ENCODE data around the gene RTN4RL2.

The RTN4RL2 gene

DNA sequence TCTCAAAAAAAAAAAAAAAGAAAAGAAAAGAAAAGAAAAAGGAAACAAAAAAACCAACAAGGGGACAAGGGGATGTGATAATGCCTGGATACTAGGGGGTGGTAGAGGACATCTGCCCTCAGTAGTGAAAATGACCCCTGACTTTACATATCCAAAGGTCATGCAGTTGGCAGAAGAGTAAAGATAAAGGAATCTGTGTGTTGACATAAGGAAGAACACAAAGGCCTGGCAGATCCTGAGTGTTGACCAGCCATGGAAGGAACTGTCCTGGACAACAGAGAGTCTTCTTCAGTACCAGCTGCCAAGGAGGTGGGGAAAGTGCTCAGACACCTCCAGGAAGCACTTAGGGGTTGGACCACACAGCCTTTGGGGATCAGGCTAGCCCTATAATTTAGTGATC, 42.5 kb downstream of the RTN4RL2 start:
- DNase-seq (ENCODE audit: insufficient read length, low spot score) (no peak), FAIRE-seq (no peak)
- no peak for TF ChIP-seq TAF1 (IDR thresholded peaks at IDR 0.05; ENCODE audit: low read depth, low read length)

DNA sequence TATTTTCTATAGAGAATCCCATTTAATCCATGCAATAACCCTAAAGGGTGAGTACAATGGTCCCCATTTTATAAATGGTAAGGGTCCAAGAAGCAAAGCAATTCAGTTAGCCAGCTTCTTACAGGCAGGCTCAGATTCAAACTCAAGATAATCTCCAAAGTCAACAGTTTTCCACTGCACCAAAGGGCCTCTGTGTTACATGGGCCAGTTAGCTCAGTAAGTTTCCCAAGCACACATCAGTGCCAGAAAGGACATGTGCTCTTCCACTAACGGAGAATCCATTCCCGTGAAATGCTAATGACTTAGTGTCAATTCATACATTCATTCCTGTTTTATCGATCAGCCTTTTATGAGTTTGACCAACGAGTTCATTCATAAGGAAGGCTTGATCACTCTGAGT, 44.2 kb downstream of the RTN4RL2 start:
- FAIRE-seq (no peak), DNase-seq (ENCODE audit: insufficient read length, low spot score) (no peak)
- no peak for TF ChIP-seq TAF1 (IDR thresholded peaks at IDR 0.05; ENCODE audit: low read depth, low read length)
- TF ChIP-seq SPI1 (IDR thresholded peaks at IDR 0.05; ENCODE audit: low read depth, low read length), result no peak
- TF ChIP-seq POLR2A (IDR thresholded peaks at IDR 0.05; ENCODE audit: low read depth, low read length), result no peak
- no peak for TF ChIP-seq POLR2AphosphoS5 (IDR thresholded peaks at IDR 0.05; ENCODE audit: low read depth, low read length)
- no peak for TF ChIP-seq POU2F2 (IDR thresholded peaks at IDR 0.05; ENCODE audit: low read depth, low read length)
- no peak for TF ChIP-seq PAX5 (IDR thresholded peaks at IDR 0.05; ENCODE audit: insufficient read depth, low read length, severe bottlenecking)

DNA sequence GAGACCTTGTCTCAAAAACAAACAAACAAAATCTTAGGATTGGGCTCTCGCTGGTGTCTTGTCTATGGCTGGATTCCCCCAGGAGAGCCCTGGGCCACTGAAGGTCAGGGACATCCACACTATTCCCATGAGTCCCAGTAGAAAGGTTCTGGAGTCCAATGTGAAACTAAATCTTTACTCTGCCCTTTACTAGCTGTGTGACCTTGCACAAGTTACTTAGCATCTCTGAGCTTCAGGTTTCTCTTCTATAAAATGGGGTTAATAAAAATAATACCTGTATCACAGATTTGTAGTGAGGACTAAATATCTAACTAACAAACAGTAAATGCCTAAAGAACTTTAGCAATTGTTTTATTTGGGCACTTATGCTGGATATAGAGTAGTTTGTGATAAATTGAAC, 46.2 kb downstream of the RTN4RL2 start:
- DNase-seq (ENCODE audit: insufficient read length, low spot score) (no peak), FAIRE-seq (no peak)
- TF ChIP-seq POLR2AphosphoS5 (IDR thresholded peaks at IDR 0.05; ENCODE audit: low read depth, low read length), result no peak

DNA sequence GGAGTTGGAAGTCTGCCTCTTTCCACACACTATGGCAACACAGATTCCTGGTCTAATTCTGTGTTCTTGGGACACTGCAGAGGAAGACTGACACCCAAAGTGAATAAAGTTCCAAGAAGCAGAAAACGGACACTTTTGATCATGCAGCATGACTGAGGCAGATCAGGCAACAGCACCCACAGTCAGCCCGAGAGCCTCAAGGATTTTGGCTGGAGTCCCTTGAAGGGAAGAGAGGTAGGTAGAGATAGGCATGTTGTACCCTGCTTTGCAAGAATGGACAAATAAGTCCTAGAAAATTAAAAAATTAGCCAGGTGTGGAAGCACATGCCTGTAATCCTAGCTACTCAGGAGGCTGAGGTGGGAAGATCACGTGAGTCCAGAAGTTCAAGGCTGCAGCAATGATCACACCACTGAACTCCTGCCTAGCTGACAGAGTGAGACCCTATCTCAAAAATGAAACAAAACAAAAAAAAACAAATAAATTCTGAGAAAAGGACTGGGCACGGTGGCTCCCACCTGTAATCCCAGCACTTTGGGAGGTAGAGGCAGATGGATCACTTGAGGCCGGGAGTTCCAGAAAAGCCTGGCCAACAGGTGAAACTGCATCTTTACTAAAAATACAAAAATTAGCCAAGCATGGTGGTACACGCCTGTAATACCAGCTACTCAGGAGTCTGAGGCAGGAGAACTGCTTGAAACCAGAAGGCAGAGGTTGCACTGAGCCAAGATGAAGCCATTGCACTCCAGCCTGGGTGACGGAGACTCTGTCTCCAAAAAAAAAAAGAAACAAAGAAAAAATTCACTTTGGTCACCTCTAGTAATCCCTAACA, 48.2 kb downstream of the RTN4RL2 start:
- TF ChIP-seq TAF1 (IDR thresholded peaks at IDR 0.05; ENCODE audit: low read depth, low read length), result no peak
- TF ChIP-seq POU2F2 (IDR thresholded peaks at IDR 0.05; ENCODE audit: low read depth, low read length), result no peak
- TF ChIP-seq POLR2A (IDR thresholded peaks at IDR 0.05; ENCODE audit: low read depth, low read length), result no peak
- no peak for TF ChIP-seq SPI1 (IDR thresholded peaks at IDR 0.05; ENCODE audit: low read depth, low read length)
- no peak for TF ChIP-seq POLR2AphosphoS5 (IDR thresholded peaks at IDR 0.05; ENCODE audit: low read depth, low read length)
- no peak for TF ChIP-seq PAX5 (IDR thresholded peaks at IDR 0.05; ENCODE audit: insufficient read depth, low read length, severe bottlenecking)
- DNase-seq (ENCODE audit: insufficient read length, low spot score), result no peak
- FAIRE-seq, result no peak

DNA sequence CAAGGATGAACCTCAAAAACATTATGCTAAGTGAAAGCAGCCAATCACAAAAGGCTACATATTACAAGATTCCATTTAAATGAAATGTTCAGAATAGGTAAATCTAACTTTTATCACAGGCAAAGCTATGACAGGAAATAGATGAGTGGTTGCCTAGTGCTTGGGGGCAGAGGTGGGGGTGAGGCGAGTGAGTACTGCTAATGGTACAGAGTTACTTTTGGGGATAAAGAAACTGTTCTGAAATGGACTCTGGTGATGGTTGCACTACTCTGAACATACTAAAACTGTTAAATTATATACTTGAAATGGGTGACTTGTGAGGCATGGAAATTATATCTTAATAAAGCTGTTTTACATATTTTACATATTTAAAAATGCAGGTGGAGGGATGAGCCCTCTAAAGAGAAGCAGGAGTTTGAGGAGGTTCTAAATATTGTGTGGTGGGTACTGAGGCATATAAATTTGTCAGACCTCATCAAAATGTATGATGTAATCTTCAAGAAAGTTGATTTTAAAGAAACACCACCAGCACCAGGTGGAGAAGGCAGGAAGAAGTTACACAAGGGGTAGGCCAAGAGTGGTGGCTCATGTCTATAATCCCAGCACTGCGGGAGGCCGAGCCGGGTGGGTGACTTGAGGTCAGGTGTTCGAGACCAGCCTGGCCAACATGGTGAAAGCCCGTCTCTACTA, 51.6 kb downstream of the RTN4RL2 start:
- TF ChIP-seq POLR2A (IDR thresholded peaks at IDR 0.05; ENCODE audit: low read depth, low read length) (no peak), POLR2AphosphoS5 (IDR thresholded peaks at IDR 0.05; ENCODE audit: low read depth, low read length) (no peak), POU2F2 (IDR thresholded peaks at IDR 0.05; ENCODE audit: low read depth, low read length) (no peak), SPI1 (IDR thresholded peaks at IDR 0.05; ENCODE audit: low read depth, low read length) (no peak), PAX5 (IDR thresholded peaks at IDR 0.05; ENCODE audit: insufficient read depth, low read length, severe bottlenecking) (no peak), TAF1 (IDR thresholded peaks at IDR 0.05; ENCODE audit: low read depth, low read length) (no peak)
- FAIRE-seq, result no peak

DNA sequence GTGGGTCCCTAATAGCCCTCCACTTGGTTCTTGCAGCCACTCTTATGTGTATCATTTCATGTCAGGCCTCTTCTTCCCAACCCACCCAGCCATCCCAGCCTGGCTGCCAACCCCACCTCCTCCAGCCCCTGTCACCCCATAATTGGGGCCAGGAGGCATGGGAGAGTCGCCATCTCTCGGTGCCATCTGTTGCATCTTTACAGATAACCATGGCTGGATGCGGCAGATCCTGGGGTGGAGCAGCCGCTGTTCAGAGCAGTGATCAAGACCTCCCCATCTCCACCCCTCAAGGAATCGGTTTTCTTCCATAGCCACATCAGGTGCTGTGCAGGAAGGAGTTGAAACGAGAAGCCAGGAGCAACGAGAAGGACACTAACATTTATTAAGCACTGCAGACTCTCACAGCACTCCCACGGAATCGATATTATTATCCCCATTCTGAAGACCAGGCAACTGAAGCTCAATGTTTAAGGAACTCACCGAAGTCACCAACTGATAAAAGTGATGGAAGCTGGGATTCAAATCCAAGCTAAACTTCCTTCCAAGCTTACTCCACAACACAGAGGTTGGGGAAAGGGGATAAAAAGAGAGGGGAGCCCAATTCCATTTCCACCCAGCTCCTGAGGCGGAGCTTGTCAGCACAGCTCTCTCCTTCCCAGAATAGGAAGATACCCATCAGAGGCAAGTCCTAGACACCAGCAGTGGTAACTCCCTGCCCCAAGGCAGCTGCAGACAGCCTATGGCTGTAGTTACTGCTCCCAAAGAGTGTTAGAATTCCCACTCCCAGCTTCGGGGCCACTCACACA, 52.5 kb downstream of the RTN4RL2 start:
- no peak for FAIRE-seq
- TF ChIP-seq POU2F2 (IDR thresholded peaks at IDR 0.05; ENCODE audit: low read depth, low read length), result no peak
- TF ChIP-seq SPI1 (IDR thresholded peaks at IDR 0.05; ENCODE audit: low read depth, low read length), result no peak
- TF ChIP-seq POLR2AphosphoS5 (IDR thresholded peaks at IDR 0.05; ENCODE audit: low read depth, low read length), result no peak
- no peak for TF ChIP-seq TAF1 (IDR thresholded peaks at IDR 0.05; ENCODE audit: low read depth, low read length)
- no peak for TF ChIP-seq PAX5 (IDR thresholded peaks at IDR 0.05; ENCODE audit: insufficient read depth, low read length, severe bottlenecking)
- no peak for TF ChIP-seq POLR2A (IDR thresholded peaks at IDR 0.05; ENCODE audit: low read depth, low read length)

More for the DNA sequence above, 51.6 kb downstream of the RTN4RL2 start:
- no peak for DNase-seq (ENCODE audit: insufficient read length, low spot score)

DNA sequence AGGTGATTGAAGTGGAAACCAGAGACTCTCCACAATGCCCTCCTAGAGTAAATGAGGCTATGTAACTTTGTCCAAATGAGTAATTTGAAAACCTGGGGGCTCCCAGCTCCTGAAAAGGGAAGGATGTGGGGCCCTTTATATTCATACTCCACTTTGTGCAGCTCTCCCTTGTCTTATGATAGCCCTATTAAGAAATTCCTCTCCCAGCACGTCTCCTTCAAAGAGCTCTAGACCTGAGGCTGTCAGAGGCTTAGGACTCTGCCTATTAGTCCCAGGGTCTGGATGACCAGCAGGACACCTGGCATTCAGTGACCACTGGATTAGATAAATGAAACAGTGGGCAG, 53.1 kb downstream of the RTN4RL2 start:
- FAIRE-seq (no peak), DNase-seq (ENCODE audit: insufficient read length, low spot score) (no peak)
- TF ChIP-seq PAX5 (IDR thresholded peaks at IDR 0.05; ENCODE audit: insufficient read depth, low read length, severe bottlenecking), result no peak
- TF ChIP-seq POU2F2 (IDR thresholded peaks at IDR 0.05; ENCODE audit: low read depth, low read length), result no peak
- no peak for TF ChIP-seq TAF1 (IDR thresholded peaks at IDR 0.05; ENCODE audit: low read depth, low read length)
- TF ChIP-seq POLR2A (IDR thresholded peaks at IDR 0.05; ENCODE audit: low read depth, low read length), result no peak
- TF ChIP-seq POLR2AphosphoS5 (IDR thresholded peaks at IDR 0.05; ENCODE audit: low read depth, low read length), result no peak
- no peak for TF ChIP-seq SPI1 (IDR thresholded peaks at IDR 0.05; ENCODE audit: low read depth, low read length)

More for the DNA sequence above, 52.5 kb downstream of the RTN4RL2 start:
- no peak for DNase-seq (ENCODE audit: insufficient read length, low spot score)

DNA sequence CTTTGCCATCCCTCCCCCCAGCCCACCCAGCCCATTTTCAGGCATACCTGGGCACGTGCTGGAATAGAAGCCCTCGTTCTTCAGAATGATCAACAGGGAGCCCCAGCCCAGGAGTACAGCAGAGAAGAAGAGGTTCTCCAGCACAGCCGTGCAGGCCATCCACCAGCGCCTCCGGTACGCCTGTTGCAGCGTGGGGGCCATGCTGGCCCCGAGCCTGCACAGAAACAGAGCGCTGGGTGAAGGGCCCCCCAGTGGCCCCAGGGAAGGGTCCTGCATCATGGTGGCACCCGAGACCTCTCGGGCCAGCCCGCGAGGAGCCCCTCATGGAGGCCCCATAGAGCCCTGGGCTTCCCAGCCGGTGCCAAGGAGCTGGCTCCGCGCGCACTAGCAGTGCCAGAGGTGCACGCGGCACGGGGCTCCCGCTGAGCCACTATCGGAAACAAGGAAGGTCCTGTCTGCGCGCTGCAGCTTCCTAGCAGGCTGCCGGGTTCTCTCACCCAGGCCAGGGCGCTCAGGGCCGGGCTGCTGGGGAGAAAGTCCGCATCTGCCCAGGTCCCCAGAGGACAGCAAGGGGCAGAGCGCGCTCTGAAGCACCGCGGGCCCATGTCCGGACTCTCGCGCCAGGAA, 53.7 kb downstream of the RTN4RL2 start:
- FAIRE-seq (peak; percentile 76), DNase-seq (ENCODE audit: insufficient read length, low spot score) (no peak)
- TF ChIP-seq POU2F2 (IDR thresholded peaks at IDR 0.05; ENCODE audit: low read depth, low read length), result no peak
- 0 out of 2 replicates have a peak, but pooled peaks have one; percentile 15 for TF ChIP-seq TAF1 (IDR thresholded peaks at IDR 0.05; ENCODE audit: low read depth, low read length)
- no peak for TF ChIP-seq PAX5 (IDR thresholded peaks at IDR 0.05; ENCODE audit: insufficient read depth, low read length, severe bottlenecking)

DNA sequence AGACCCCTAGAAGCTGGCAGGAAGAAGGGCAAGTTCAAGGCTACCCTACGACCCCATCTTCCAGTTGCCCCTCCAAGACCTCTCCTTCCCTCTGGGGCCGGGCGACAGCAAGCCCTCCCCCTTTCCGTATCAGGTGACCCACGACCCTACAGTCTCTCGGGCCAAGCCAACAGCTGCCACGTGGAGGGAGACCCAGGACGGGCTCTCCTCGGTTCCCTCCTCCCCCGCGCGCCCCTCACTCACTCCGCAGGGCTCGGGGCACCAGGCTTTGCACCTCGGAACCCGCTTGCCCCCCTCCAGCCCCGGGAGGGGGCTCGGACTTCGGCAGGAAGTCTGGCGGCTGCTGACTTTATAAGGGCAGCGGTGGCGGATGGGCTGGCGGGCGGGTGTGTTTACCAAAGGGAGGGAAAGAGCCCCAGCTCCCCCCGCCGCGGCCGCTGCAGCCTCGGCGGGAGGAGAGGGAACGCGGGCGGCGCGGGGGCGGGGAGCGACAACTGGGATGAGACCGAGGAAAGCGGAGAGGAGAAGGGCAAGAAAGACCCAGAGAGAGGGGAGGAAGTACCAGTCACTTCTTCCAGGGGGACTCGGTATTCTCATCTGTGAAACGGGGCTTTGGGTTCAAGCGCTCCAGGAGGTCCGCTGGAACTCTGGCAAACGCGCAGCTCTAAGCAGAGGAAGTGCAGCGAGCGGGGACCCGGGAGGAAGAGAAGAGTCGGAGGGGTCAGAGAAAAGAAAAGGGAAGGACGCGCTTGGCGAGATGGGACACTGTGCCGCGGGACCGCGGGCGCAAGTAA, 54.4 kb downstream of the RTN4RL2 start:
- FAIRE-seq (peak; percentile 48), DNase-seq (ENCODE audit: insufficient read length, low spot score) (peak; percentile 64)
- TF ChIP-seq POLR2A (IDR thresholded peaks at IDR 0.05; ENCODE audit: low read depth, low read length) (no peak), PAX5 (IDR thresholded peaks at IDR 0.05; ENCODE audit: insufficient read depth, low read length, severe bottlenecking) (no peak), SPI1 (IDR thresholded peaks at IDR 0.05; ENCODE audit: low read depth, low read length) (no peak), TAF1 (IDR thresholded peaks at IDR 0.05; ENCODE audit: low read depth, low read length) (no peak), POLR2AphosphoS5 (IDR thresholded peaks at IDR 0.05; ENCODE audit: low read depth, low read length) (no peak), POU2F2 (IDR thresholded peaks at IDR 0.05; ENCODE audit: low read depth, low read length) (no peak)
